ENCODE measurements around the gene GPR78.

GPR78 gene

DNA sequence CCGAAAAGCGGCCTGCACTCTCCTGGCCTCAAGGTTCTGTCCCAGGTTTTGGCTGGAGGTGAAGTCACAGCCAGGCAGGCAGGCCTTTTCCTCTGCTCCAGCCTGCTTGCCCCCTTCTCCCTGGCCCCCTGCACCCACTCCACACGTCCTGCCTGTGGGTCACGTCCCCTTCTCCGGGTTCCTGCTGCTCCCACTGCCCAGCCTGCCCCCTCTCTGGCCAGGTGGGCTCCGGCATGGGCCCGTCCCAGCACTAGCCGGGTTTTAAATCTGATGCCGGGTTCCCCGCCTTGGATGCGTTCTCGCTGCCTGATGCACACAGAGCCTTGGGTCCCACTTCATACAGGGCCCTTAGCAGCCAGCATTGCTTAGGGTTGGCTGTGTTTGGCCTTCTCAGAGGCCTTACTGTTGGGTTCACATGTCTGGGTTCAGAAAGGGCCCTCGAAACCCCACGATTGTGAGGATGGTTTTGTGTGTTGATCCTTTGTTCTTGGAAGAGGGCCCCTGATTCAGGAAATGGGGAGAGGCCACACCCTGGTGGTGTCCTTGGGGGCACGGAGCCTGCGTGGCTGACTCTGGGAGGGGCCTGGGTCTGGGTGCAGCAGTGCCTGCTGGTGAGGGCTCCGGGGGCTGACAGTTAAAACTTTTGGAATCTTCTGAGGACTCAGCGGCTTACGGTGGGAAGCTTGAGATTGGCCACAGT is 18.3 kb downstream of the GPR78 start:
- no peak overlapping the region for H3K4me3 ChIP-seq (ENCODE audit: insufficient read depth, low read depth, low read length)
- peaks cover 5% of the 10 kb centered on the region for H3K27me3 ChIP-seq (ENCODE audit: control insufficient read depth, insufficient read depth, low read length, poor library complexity, severe bottlenecking)
- WGBS, 2 experiments = 92 to 94% methylated on average over 19 of the region's 19 CpGs
- H3K9me3 ChIP-seq (ENCODE audit: control insufficient read depth, low read length) = no peaks in the 10 kb centered on the region
- H3K4me1 ChIP-seq (ENCODE audit: control insufficient read depth, insufficient read depth, low read length) = peaks cover 5% of the 10 kb centered on the region
- H3K27ac ChIP-seq (ENCODE audit: insufficient read depth, low read depth, low read length, poor library complexity, severe bottlenecking) = no peak overlapping the region
- no peaks in the 10 kb centered on the region for H3K36me3 ChIP-seq (ENCODE audit: control insufficient read depth, insufficient read depth, low read length)

DNA sequence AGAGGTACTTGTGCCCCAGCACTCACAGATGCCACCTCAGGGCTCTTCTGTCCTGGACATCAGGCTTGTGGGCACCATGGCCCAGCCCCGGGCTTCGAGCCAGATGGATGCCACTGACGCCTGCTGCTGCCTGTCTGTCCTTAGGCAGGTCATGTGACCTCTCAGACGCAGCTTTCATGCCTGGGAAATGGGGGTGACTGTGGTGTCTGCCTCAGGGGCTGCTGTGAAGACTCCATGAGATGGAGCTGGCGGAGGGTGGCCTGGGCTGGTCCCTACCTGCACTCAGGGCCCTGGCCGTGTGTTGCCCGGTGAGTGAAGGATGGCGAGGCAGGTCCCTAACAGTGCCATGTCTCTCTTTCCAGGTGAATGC is 18.9 kb downstream of the GPR78 start:
- Histone ChIP-seq H3K4me1 (ENCODE audit: control insufficient read depth, insufficient read depth, low read length) (peaks cover 1% of the 10 kb centered on the region), H3K27me3 (ENCODE audit: control insufficient read depth, insufficient read depth, low read length, poor library complexity, severe bottlenecking) (peaks cover under 1% of the 10 kb centered on the region), H3K27ac (ENCODE audit: insufficient read depth, low read depth, low read length, poor library complexity, severe bottlenecking) (no peak overlapping the region), H3K36me3 (ENCODE audit: control insufficient read depth, insufficient read depth, low read length) (no peaks in the 10 kb centered on the region), H3K9me3 (ENCODE audit: control insufficient read depth, low read length) (no peaks in the 10 kb centered on the region), H3K4me3 (ENCODE audit: insufficient read depth, low read depth, low read length) (no peak overlapping the region)
- 93 to 94% methylated on average over 8 of the region's 8 CpGs for WGBS, 2 experiments

DNA sequence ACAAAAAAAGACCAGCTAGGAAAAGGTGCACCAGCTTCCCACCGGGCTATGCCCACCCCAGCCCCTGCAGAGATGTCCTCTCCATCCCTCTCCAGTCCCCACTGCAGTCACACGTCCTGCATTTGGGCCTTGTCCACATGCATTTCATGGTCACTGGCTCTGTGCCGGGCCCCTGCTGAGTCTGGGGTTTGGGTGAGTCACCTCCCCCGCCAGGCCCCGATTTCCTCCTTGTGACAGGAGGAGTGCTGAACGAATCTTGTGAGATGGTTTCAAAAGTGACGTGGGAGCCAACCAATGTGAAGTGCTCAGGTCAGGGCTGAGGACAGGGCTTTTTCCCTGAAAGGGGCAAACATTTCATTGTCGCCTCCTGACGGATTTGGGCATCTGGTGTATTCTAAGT is 19.5 kb downstream of the GPR78 start:
- H3K4me3 ChIP-seq (ENCODE audit: insufficient read depth, low read depth, low read length) = no peak overlapping the region
- H3K9me3 ChIP-seq (ENCODE audit: control insufficient read depth, low read length) = no peaks in the 10 kb centered on the region
- no peaks in the 10 kb centered on the region for H3K27me3 ChIP-seq (ENCODE audit: control insufficient read depth, insufficient read depth, low read length, poor library complexity, severe bottlenecking)
- no peaks in the 10 kb centered on the region for H3K4me1 ChIP-seq (ENCODE audit: control insufficient read depth, insufficient read depth, low read length)
- H3K36me3 ChIP-seq (ENCODE audit: control insufficient read depth, insufficient read depth, low read length) = no peaks in the 10 kb centered on the region
- 80 to 85% methylated on average over 9 of the region's 9 CpGs for WGBS, 2 experiments
- H3K27ac ChIP-seq (ENCODE audit: insufficient read depth, low read depth, low read length, poor library complexity, severe bottlenecking) = no peak overlapping the region

DNA sequence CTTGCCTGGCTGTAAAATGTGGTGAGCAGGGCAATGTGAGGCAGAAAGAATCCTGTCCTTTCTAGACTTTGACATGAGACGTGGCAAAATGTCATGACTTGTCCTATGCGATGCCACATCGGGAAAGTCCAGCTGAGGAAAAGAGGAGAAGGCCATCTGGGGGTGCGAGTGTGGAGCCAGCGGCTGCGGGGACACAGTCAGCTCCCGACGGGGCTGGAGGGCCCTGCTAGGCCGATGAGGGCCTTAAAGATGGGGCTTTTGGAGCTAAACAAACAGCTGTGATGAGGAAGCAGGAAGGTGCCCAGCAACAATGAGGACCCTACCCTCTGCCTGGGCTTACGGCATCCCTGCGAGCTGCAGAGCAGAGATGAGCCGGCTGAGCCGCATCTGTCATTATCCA is 20.1 kb downstream of the GPR78 start:
- no peaks in the 10 kb centered on the region for H3K27me3 ChIP-seq (ENCODE audit: control insufficient read depth, insufficient read depth, low read length, poor library complexity, severe bottlenecking)
- H3K36me3 ChIP-seq (ENCODE audit: control insufficient read depth, insufficient read depth, low read length) = no peaks in the 10 kb centered on the region
- WGBS, 2 experiments = 91 to 92% methylated on average over 13 of the region's 13 CpGs
- H3K4me3 ChIP-seq (ENCODE audit: insufficient read depth, low read depth, low read length) = no peak overlapping the region
- H3K27ac ChIP-seq (ENCODE audit: insufficient read depth, low read depth, low read length, poor library complexity, severe bottlenecking) = no peak overlapping the region
- no peaks in the 10 kb centered on the region for H3K9me3 ChIP-seq (ENCODE audit: control insufficient read depth, low read length)
- H3K4me1 ChIP-seq (ENCODE audit: control insufficient read depth, insufficient read depth, low read length) = no peaks in the 10 kb centered on the region

DNA sequence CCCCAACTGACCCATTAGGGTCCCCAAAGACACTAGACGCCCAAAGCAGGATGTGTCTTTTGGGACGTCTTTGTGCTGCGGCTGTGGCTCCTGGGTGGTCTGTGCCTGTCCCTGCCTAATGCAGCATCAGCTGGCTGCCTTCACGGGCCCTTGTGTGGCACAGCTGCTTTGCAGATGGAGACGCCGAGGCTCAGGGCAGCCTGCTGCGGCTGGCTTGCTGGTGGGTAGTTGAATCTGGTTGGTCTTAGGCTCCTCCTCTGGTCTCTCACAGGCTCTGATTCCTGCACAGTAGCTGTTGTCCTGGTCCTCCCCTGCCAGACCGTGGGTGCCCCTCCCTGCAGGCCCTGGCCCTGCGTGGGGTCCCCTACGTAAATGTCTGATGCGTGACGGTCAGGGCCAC is 20.5 kb downstream of the GPR78 start:
- WGBS, 2 experiments = 90 to 92% methylated on average over 12 of the region's 12 CpGs
- Histone ChIP-seq H3K9me3 (ENCODE audit: control insufficient read depth, low read length) (no peaks in the 10 kb centered on the region), H3K27me3 (ENCODE audit: control insufficient read depth, insufficient read depth, low read length, poor library complexity, severe bottlenecking) (no peaks in the 10 kb centered on the region), H3K27ac (ENCODE audit: insufficient read depth, low read depth, low read length, poor library complexity, severe bottlenecking) (no peak overlapping the region), H3K36me3 (ENCODE audit: control insufficient read depth, insufficient read depth, low read length) (no peaks in the 10 kb centered on the region), H3K4me3 (ENCODE audit: insufficient read depth, low read depth, low read length) (no peak overlapping the region), H3K4me1 (ENCODE audit: control insufficient read depth, insufficient read depth, low read length) (no peaks in the 10 kb centered on the region)

DNA sequence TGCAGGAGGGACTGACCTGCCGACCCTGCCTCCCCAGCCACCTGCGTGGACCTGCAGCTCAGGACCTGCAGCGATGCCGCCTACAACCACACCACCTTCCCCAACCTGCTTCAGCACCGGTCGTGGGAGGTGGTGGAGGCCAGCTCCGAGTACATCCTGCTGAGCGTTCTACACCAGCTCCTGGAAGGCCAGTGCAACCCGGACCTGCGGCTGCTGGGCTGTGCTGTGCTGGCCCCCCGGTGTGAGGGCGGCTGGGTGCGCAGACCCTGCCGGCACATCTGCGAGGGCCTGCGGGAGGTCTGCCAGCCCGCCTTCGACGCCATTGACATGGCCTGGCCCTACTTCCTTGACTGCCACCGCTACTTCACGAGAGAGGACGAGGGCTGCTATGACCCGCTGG is 20.9 kb downstream of the GPR78 start:
- Histone ChIP-seq H3K9me3 (ENCODE audit: control insufficient read depth, low read length) (no peaks in the 10 kb centered on the region), H3K27ac (ENCODE audit: insufficient read depth, low read depth, low read length, poor library complexity, severe bottlenecking) (no peak overlapping the region), H3K27me3 (ENCODE audit: control insufficient read depth, insufficient read depth, low read length, poor library complexity, severe bottlenecking) (no peaks in the 10 kb centered on the region), H3K4me3 (ENCODE audit: insufficient read depth, low read depth, low read length) (no peak overlapping the region), H3K4me1 (ENCODE audit: control insufficient read depth, insufficient read depth, low read length) (no peaks in the 10 kb centered on the region), H3K36me3 (ENCODE audit: control insufficient read depth, insufficient read depth, low read length) (no peaks in the 10 kb centered on the region)
- WGBS, 2 experiments = 93 to 95% methylated on average over 23 of the region's 23 CpGs

DNA sequence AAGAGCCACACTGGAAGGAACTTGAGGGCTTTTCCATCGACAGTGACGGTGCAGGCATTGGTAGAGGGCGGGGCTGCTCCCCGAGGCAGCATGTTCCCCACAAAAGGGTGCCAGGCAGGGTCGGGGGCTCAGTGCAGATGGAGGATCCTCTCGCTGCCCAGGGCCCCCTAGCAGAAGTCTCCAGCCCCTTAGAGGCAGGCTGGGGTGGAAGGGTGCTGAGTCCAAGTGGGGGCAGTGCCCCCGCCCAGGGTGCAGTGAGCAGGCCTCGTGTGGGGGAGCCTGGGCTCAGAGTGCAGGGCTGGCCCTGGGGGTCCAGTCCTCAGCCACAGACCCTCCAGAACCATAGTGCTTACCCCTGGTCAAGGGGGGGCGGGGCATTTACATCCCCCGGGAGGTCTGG is 21.4 kb downstream of the GPR78 start:
- H3K4me1 ChIP-seq (ENCODE audit: control insufficient read depth, insufficient read depth, low read length) = no peaks in the 10 kb centered on the region
- 92 to 94% methylated on average over 10 of the region's 10 CpGs for WGBS, 2 experiments
- no peaks in the 10 kb centered on the region for H3K27me3 ChIP-seq (ENCODE audit: control insufficient read depth, insufficient read depth, low read length, poor library complexity, severe bottlenecking)
- no peak overlapping the region for H3K4me3 ChIP-seq (ENCODE audit: insufficient read depth, low read depth, low read length)
- no peak overlapping the region for H3K27ac ChIP-seq (ENCODE audit: insufficient read depth, low read depth, low read length, poor library complexity, severe bottlenecking)
- no peaks in the 10 kb centered on the region for H3K9me3 ChIP-seq (ENCODE audit: control insufficient read depth, low read length)
- H3K36me3 ChIP-seq (ENCODE audit: control insufficient read depth, insufficient read depth, low read length) = no peaks in the 10 kb centered on the region

DNA sequence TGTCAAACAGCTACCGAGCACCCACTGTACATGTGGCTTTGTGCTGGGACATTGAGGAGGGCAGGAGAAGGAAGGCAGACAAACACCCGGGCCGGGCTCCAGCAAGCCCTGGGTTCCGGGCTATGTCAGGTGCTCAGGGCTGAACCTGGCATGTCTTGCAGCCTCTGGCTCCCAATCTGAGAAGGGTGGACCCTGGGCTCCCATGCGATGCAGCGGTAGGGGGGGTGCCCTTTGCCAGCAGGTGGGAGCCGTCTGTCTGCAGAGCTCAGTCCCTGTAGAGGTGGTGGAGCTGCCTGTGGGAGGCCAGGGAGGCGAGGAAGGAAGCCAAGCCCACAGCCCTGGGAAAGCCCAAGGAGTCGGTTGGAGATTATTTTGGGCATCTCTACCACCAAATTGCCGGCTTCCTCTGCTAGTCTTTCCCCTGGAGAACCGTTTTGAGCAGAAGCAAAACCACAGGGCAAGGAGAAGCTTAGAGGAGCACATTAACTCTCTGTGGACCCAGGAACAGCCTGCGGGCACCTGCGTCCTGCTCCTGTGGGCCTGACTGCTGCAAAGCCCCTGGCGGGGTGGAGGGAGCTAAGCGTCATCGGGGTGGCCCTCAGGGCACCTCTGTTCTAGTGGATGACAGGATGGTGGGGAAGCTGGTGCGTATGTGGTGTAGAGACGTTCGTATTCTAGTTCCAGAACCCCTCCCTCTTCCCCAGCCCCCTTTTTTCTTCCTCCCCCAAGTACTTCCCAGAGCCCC is 22.7 kb downstream of the GPR78 start:
- Histone ChIP-seq H3K4me3 (ENCODE audit: insufficient read depth, low read depth, low read length) (no peak overlapping the region), H3K9me3 (ENCODE audit: control insufficient read depth, low read length) (no peaks in the 10 kb centered on the region), H3K27ac (ENCODE audit: insufficient read depth, low read depth, low read length, poor library complexity, severe bottlenecking) (no peak overlapping the region), H3K27me3 (ENCODE audit: control insufficient read depth, insufficient read depth, low read length, poor library complexity, severe bottlenecking) (no peaks in the 10 kb centered on the region), H3K4me1 (ENCODE audit: control insufficient read depth, insufficient read depth, low read length) (no peaks in the 10 kb centered on the region), H3K36me3 (ENCODE audit: control insufficient read depth, insufficient read depth, low read length) (no peaks in the 10 kb centered on the region)
- 89 to 91% methylated on average over 17 to 19 of the region's 19 CpGs for WGBS, 2 experiments

DNA sequence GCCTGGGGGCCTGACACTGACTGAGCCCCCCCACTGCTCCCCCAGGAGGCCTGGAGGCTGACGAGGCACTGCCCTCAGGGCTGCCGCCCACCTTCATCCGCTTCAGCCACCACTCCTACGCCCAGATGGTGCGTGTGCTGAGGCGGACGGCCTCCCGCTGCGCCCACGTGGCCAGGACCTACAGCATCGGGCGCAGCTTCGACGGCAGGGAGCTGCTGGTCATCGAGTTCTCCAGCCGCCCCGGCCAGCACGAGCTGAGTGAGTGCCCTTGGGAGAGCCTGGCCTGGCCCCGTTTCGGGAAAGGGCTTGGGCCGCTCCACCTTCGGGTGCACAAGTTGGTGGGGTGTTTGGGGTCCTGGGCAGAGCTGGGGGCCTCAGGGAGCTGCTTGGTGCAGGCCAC is 23.7 kb downstream of the GPR78 start:
- no peaks in the 10 kb centered on the region for H3K4me1 ChIP-seq (ENCODE audit: control insufficient read depth, insufficient read depth, low read length)
- H3K27me3 ChIP-seq (ENCODE audit: control insufficient read depth, insufficient read depth, low read length, poor library complexity, severe bottlenecking) = no peaks in the 10 kb centered on the region
- no peaks in the 10 kb centered on the region for H3K9me3 ChIP-seq (ENCODE audit: control insufficient read depth, low read length)
- H3K36me3 ChIP-seq (ENCODE audit: control insufficient read depth, insufficient read depth, low read length) = no peaks in the 10 kb centered on the region
- no peak overlapping the region for H3K27ac ChIP-seq (ENCODE audit: insufficient read depth, low read depth, low read length, poor library complexity, severe bottlenecking)
- H3K4me3 ChIP-seq (ENCODE audit: insufficient read depth, low read depth, low read length) = no peak overlapping the region
- 91% methylated on average over 22 of the region's 22 CpGs for WGBS, 2 experiments

DNA sequence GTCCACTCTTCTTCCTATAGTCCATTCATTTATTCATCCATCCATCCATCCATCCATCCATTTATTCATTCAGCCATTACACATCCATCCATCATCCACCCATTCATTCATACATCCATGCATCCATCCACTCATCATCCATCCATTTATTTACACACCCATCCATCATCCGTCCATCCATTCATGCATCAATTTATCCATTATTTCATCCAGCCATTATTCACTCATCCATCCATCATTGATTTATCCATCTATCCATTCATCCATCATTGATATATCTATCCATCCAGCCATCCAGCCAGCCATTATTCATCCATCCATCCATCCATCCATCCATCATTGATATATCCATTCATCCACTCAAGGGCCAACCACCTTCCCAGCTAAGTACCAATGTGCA is 25.1 kb downstream of the GPR78 start:
- WGBS, 2 experiments = 87 to 88% methylated on average over 1 of the region's 1 CpG
- H3K9me3 ChIP-seq (ENCODE audit: control insufficient read depth, low read length) = no peaks in the 10 kb centered on the region
- no peaks in the 10 kb centered on the region for H3K27me3 ChIP-seq (ENCODE audit: control insufficient read depth, insufficient read depth, low read length, poor library complexity, severe bottlenecking)
- H3K27ac ChIP-seq (ENCODE audit: insufficient read depth, low read depth, low read length, poor library complexity, severe bottlenecking) = no peak overlapping the region
- H3K4me3 ChIP-seq (ENCODE audit: insufficient read depth, low read depth, low read length) = no peak overlapping the region
- H3K4me1 ChIP-seq (ENCODE audit: control insufficient read depth, insufficient read depth, low read length) = no peaks in the 10 kb centered on the region
- H3K36me3 ChIP-seq (ENCODE audit: control insufficient read depth, insufficient read depth, low read length) = no peaks in the 10 kb centered on the region
